Fibroblast of skin of right biceps (primary cell): ENCODE measurements around the gene MGA.

ENCODE experiments used
- DNase-seq: peaks from one replicate; pipeline ENCODE4 v3.0.0-alpha.2; 2013

Gene MGA

GRCh38 chr15:41789236-41789635 is 129.0 kb downstream of the MGA start:
- DNase-seq = no peak

- no peak for DNase-seq
Observed at GRCh38 chr15:41789662-41790061, 129.5 kb downstream of the MGA start.

- DNase-seq = no peak
Observed at GRCh38 chr15:41790169-41790568, 130.0 kb downstream of the MGA start.

GRCh38 chr15:41790756-41791546 is 130.7 kb downstream of the MGA start:
- DNase-seq = peak; percentile 76

GRCh38 chr15:41791547-41791937 is 131.3 kb downstream of the MGA start:
- no peak for DNase-seq

- no peak for DNase-seq
Observed at GRCh38 chr15:41792000-41792637, 131.9 kb downstream of the MGA start.

GRCh38 chr15:41794081-41794480 is 133.9 kb downstream of the MGA start:
- DNase-seq = peak; percentile 30

- DNase-seq = peak; percentile 80
Observed at GRCh38 chr15:41795996-41796856, 136.0 kb downstream of the MGA start.

- DNase-seq = no peak
Observed at GRCh38 chr15:41797201-41797944, 137.2 kb downstream of the MGA start.

- no peak for DNase-seq
Observed at GRCh38 chr15:41798607-41799487, 138.6 kb downstream of the MGA start.

GRCh38 chr15:41799488-41799805 is 139.2 kb downstream of the MGA start:
- no peak for DNase-seq

- DNase-seq = no peak
Observed at GRCh38 chr15:41801185-41801584, 141.0 kb downstream of the MGA start.

GRCh38 chr15:41801850-41802455 is 141.7 kb downstream of the MGA start:
- DNase-seq = peak; percentile 56

- no peak for DNase-seq
Observed at GRCh38 chr15:41804361-41804760, 144.2 kb downstream of the MGA start.

GRCh38 chr15:41804916-41805666 is 144.9 kb downstream of the MGA start:
- DNase-seq = no peak

- DNase-seq = no peak
Observed at GRCh38 chr15:41805711-41806110, 145.5 kb downstream of the MGA start.

- no peak for DNase-seq
Observed at GRCh38 chr15:41806291-41807181, 146.3 kb downstream of the MGA start.

- peak; percentile 25 for DNase-seq
Observed at GRCh38 chr15:41809121-41809520, 148.9 kb downstream of the MGA start.

GRCh38 chr15:41809526-41810220 is 149.5 kb downstream of the MGA start:
- no peak for DNase-seq
